Right lobe of liver (tissue), 6 donors: ENCODE data around the gene CCDC182. TPM values are rescaled to one million over a fixed set of nuclear protein-coding genes. Genes with fewer than 3 reads are reported as not detected.
A peak's percentile ranks its signal among the peaks of the same experiment; 100 is the strongest.

Source experiments
- ATAC-seq, 4 donors: fragments of 200-7000 bp; cut with Tn5 transposase; one replicate each; pipeline ENCODE4 v1.9.1; 2020; ENCODE audit warnings: mild to moderate bottlenecking in 4 of 4, moderate library complexity in 4 of 4
- DNase-seq, 3 donors: peaks; one replicate each; pipeline ENCODE4 v3.0.0-alpha.2; 2020
- H3K27ac ChIP-seq, 3 donors: fragments of 200-600 bp; one replicate each; pipeline ENCODE4 v1.8.0; 2022
- H3K27me3 ChIP-seq, 2 donors: fragments of 200-600 bp; one replicate each; pipeline ENCODE4 v1.8.0; 2022
- H3K36me3 ChIP-seq, 4 donors: fragments of 200-600 bp; sonication (generic) in 1 of 4; one replicate each; pipeline versions ENCODE4 v1.5.1 to v1.8.0; 2017 to 2022; ENCODE audit warnings: control low read depth in 1 of 4
- H3K4me1 ChIP-seq, 4 donors: fragments of 200-600 bp; sonication (generic) in 1 of 4; one replicate each; pipeline versions ENCODE4 v1.5.1 to v1.8.0; 2017 to 2022; ENCODE audit warnings: control low read depth in 1 of 4
- H3K4me3 ChIP-seq, 3 donors: fragments of 200-600 bp; one replicate each; pipeline ENCODE4 v1.8.0; 2022
- H3K9me3 ChIP-seq, 4 donors: fragments of 200-600 bp; sonication (generic) in 1 of 4; one replicate each; pipeline versions ENCODE4 v1.5.1 to v1.8.0; 2017 to 2022; ENCODE audit warnings: control low read depth in 1 of 4
- POLR2A ChIP-seq: fragments of 450-650 bp; IDR thresholded peaks from one replicate; pipeline ENCODE4 v1.6.1; 2017; ENCODE audit warnings: antibody characterized with exemption, mild to moderate bottlenecking
- WGBS: methylation state at CpG from one replicate; pipeline ENCODE4 v1.1.6; 2018; ENCODE audit warnings: low coverage, low lambda C conversion rate; ENCODE audit not compliant: insufficient coverage; ENCODE audit errors: missing lambda C conversion rate; 5-methylcytosine and 5-hydroxymethylcytosine counted together
- intact Hi-C, 2 donors: fragments of 100-400 bp; cut with DNase I; formaldehyde crosslinking; loops; one replicate each; pipeline versions ENCODE4 v1.11.2 to v1.14.1; 2022
- total RNA-seq, 6 experiments: library from RNA; depleted of rRNA in 2 of 6; stranded (reverse); fragments of >200 nt in 2 of 6; fragmentation: NEBNext Ultra II Directional in 3 of 6; extraction: Animal tissue kit (Norgen Biotek cat#: 25700) in 3 of 6; gene quantifications; one replicate each; pipeline versions ENCODE4 v1.1.0 to v1.2.4, GENCODE V29; 2016 to 2023
- TF ChIP-seq, protein P1 (sequence below), 4 donors: fragments of 200-600 bp in 3 of 4; fragments of 450-650 bp in 1 of 4; IDR thresholded peaks; one replicate each; pipeline versions ENCODE4 v1.5.1 to v1.8.0; 2016 to 2022; ENCODE audit warnings: antibody characterized with exemption in 4 of 4, mild to moderate bottlenecking in 2 of 4
- donor health status: DM: no; HTN: yes; CAD: no.
- donor health status: DM: no; HTN: no; CAD: no.
- donor health status: DM: no; HTN: no; CAD: no.
- donor health status: DM: no; HTN: yes; CAD: no.
- donor health status: DM: no; HTN: yes; CAD: no.

Gene CCDC182
- total RNA-seq, 6 experiments from 2014 or later = not detected

DNA sequence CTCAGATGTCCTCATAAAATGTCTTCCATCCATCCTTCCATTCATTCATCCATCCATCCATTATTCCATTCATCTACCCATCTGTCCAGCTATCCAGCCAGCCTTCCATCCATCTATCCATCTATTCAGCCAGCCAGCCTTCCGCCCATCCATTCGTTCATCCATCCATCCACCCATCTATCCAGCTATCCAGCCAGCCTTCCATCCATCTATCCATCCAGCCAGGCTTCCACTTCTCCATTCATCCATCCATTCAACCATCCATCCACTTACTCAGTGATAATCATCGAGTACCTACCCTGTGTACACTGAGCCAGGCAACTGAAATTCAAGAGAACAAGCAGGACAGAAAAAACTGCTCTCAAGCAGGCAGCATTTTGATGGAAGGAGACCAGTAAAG, 4.6 kb upstream of the CCDC182 start:
- TF ChIP-seq, protein P1, sequence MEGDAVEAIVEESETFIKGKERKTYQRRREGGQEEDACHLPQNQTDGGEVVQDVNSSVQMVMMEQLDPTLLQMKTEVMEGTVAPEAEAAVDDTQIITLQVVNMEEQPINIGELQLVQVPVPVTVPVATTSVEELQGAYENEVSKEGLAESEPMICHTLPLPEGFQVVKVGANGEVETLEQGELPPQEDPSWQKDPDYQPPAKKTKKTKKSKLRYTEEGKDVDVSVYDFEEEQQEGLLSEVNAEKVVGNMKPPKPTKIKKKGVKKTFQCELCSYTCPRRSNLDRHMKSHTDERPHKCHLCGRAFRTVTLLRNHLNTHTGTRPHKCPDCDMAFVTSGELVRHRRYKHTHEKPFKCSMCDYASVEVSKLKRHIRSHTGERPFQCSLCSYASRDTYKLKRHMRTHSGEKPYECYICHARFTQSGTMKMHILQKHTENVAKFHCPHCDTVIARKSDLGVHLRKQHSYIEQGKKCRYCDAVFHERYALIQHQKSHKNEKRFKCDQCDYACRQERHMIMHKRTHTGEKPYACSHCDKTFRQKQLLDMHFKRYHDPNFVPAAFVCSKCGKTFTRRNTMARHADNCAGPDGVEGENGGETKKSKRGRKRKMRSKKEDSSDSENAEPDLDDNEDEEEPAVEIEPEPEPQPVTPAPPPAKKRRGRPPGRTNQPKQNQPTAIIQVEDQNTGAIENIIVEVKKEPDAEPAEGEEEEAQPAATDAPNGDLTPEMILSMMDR (IDR thresholded peaks at IDR 0.05) = no peak
- no peak for TF ChIP-seq POLR2A
- Histone ChIP-seq H3K27ac (no peak overlapping the region), H3K4me1 (no peaks in the 10 kb centered on the region), H3K4me3 (no peak overlapping the region), H3K36me3 (no peaks in the 10 kb centered on the region), H3K27me3 (no peaks in the 10 kb centered on the region), H3K9me3 (no peaks in the 10 kb centered on the region)
- intact Hi-C loops = loop anchor here (10.0 kb wide), 3 partner anchors 505 to 625 kb away; no protein-coding TSS in a partner anchor
- 73% methylated on average over 3 of the region's 3 CpGs for WGBS
- ATAC-seq (no peak), DNase-seq (no peak)

DNA sequence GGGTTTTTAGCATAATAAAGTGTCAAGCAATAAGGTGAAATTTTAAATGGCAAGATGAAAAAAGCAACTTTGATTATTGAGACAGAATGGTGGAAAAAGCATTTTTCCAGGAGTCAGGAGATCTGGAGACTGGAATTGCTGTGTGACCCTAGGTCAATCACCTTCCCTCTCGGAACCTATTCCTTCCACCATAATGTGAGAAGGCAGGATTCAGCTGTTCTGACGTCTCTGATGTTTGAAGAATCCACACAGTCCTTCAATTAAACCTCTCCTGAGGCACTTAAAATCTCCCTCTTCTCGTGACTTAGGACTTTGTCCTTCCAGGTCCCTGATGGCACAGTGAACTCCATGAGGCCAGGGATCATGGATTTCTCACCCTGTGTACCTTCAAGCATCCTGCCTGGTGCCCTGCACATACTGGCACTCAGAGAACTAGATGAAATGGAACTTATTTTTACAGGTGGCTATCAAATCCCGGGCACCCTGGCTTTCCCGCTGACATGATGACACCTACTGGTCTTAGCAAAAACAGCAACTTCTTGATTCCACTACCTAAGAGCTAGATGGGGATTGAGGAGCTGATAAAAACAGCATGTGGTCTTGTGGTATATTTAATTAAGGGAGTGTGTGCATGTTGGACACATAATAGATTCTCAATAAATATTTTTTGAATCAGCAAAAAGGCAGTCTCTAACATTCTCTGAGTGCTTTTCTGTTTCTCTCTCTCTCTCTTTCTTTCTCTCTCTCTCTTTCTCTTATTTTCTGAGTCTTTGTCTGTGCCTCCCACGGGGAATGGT, 2.3 kb upstream of the CCDC182 start:
- no peaks in the 10 kb centered on the region for H3K27me3 ChIP-seq
- no peak for DNase-seq
- H3K9me3 ChIP-seq = no peaks in the 10 kb centered on the region
- ATAC-seq = peak; percentile 77 to 85 (median 82)
- intact Hi-C loops = loop anchor here (10.0 kb wide), 3 partner anchors 503 to 623 kb away; no protein-coding TSS in a partner anchor
- WGBS = 5% methylated on average over 5 of the region's 6 CpGs
- no peaks in the 10 kb centered on the region for H3K4me1 ChIP-seq
- no peaks in the 10 kb centered on the region for H3K36me3 ChIP-seq
- TF ChIP-seq, protein P1 (IDR thresholded peaks at IDR 0.05) = peak; percentile 49 to 78 (median 74)
- TF ChIP-seq POLR2A = no peak
- no peak overlapping the region for H3K4me3 ChIP-seq
- no peak overlapping the region for H3K27ac ChIP-seq

DNA sequence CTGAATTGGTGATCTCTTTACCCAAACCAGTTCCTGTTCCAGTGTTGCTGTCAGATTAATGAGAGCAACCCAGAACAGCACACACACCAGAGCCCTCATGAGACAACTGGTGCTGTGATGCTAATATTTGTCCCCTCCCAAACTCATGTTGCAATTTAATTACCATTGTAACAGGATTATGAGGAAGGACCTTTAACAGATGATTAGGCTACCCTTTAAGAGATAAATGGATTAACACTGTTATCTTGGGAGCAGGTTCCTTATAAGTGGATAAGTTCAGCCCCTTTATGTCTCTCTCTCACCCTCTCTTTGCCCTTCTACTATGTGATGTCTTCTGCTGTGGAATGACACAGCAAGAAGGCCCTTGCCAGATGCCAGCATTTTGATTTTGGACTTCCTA, 1.1 kb upstream of the CCDC182 start:
- no peaks in the 10 kb centered on the region for H3K9me3 ChIP-seq
- DNase-seq (no peak), ATAC-seq (no peak)
- no peak for TF ChIP-seq POLR2A
- TF ChIP-seq, protein P1 (IDR thresholded peaks at IDR 0.05) = no peak
- no peaks in the 10 kb centered on the region for H3K4me1 ChIP-seq
- no peak overlapping the region for H3K27ac ChIP-seq
- intact Hi-C loops = loop anchor here (10.0 kb wide), 3 partner anchors 501 to 621 kb away; no protein-coding TSS in a partner anchor
- H3K27me3 ChIP-seq = no peaks in the 10 kb centered on the region
- no peaks in the 10 kb centered on the region for H3K36me3 ChIP-seq
- H3K4me3 ChIP-seq = no peak overlapping the region

DNA sequence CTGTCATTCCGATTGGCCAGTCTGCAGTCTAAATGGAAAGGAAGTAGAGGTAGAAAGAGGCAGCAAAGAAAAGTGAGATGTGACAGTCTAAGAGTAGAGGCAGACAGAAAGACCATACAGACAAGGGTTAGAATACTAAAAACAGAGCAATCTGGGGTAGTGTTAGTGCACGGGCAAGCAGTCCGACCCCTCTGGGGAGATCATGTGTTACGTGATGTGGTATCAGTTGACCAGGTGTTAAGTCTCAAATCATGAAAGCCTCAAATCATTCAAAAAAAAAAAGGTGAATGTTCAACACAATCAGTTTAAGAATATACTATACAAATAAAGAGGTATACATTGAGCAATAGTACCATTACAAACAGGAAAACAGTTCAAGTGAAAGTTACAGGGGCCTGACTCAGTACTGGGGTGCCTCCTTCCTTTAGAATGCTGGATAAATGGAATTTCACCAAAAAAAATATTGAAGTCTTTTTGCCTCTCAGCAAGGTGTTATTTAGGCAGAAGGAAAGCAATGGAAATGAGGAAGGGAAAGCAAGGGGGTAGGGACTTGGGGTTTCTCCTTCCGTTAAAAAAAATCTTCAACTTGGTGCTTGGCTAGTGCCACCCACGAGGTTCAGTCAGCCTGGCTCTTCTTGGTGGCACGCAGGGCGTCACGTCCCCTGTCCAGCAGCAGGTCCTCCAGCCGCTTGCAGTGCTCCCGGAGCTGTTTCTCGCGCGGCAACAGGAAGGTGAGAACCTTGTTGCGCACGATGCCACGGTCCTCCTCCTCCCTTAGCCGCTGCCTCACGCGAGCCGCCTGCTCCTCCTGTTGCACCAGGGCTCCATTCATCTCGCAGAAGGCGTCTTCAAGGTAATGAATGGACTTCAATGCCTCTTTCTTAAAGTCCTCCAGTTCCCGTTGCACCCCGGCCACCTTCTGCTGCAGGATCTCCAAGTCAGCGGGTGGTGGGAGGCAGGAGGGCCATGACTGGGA, 616 bp downstream of the CCDC182 start:
- Histone ChIP-seq H3K4me3 (no peak overlapping the region), H3K9me3 (no peaks in the 10 kb centered on the region), H3K36me3 (no peaks in the 10 kb centered on the region), H3K27me3 (no peaks in the 10 kb centered on the region), H3K4me1 (no peaks in the 10 kb centered on the region), H3K27ac (no peak overlapping the region)
- WGBS = 52% methylated on average over 7 of the region's 26 CpGs
- intact Hi-C loops = loop anchor here (10.0 kb wide), 3 partner anchors 500 to 620 kb away; no protein-coding TSS in a partner anchor
- ATAC-seq (no peak), DNase-seq (no peak)
- no peak for TF ChIP-seq POLR2A
- TF ChIP-seq, protein P1 (IDR thresholded peaks at IDR 0.05) = no peak
